PFSK-1 (cell line): Measurements from ENCODE around the gene RBL2.

Experiments
- FOXP2 ChIP-seq: optimal IDR thresholded peaks from 2 replicates; pipeline ENCODE3; 2011; ENCODE audit warnings: borderline replicate concordance, control low read depth, inconsistent platforms; ENCODE audit not compliant: insufficient read depth; ENCODE audit errors: extremely low read length, extremely low read depth
- POLR2AphosphoS5 ChIP-seq: IDR thresholded peaks from 2 replicates; pipeline ENCODE4 v1.6.1; 2012; ENCODE audit warnings: low read depth, mild to moderate bottlenecking, control low read depth, low read length, moderate library complexity
- SIN3A ChIP-seq: IDR thresholded peaks from 2 replicates; pipeline ENCODE4 v1.6.1; 2012; ENCODE audit warnings: mild to moderate bottlenecking, low read length, moderate library complexity, borderline replicate concordance; ENCODE audit not compliant: insufficient read depth
- TAF1 ChIP-seq: IDR thresholded peaks from 2 replicates; pipeline ENCODE4 v1.6.1; 2012; ENCODE audit warnings: low read length, control low read depth, borderline replicate concordance; ENCODE audit not compliant: insufficient read depth
- TF ChIP-seq, protein P1 (sequence below), 2 experiments: IDR thresholded peaks; 2 replicates each; pipeline versions ENCODE4 v1.6.1 to v1.8.0; 2011 to 2012; ENCODE audit warnings: low read depth in 2 of 2, low read length in 2 of 2, control low read depth in 1 of 2, inconsistent platforms in 1 of 2, mild to moderate bottlenecking in 1 of 2, moderate library complexity in 1 of 2; ENCODE audit not compliant: insufficient read depth in 1 of 2

RBL2 gene

DNA sequence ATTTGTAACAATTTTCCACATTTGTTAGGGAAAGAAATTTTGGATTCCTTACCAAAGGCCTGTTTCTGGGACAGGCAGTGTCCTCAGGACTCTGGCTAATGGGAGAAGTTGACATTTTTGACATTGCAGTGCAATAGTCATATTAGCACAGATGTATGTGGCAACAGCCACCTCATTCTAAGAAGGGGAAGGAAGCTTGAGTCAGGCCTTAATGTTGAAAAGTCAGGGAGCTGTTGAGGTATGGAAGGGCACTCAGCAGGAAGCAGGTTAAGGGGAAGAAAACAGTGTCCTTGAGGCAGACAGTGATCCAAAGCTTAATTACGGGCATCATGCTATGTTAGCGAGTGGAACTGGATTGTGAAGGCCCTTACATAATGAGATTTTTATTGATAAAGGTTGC is 47.9 kb downstream of the RBL2 start:
- TF ChIP-seq FOXP2 (no peak), POLR2AphosphoS5 (no peak), SIN3A (no peak)
- TF ChIP-seq, protein P1, sequence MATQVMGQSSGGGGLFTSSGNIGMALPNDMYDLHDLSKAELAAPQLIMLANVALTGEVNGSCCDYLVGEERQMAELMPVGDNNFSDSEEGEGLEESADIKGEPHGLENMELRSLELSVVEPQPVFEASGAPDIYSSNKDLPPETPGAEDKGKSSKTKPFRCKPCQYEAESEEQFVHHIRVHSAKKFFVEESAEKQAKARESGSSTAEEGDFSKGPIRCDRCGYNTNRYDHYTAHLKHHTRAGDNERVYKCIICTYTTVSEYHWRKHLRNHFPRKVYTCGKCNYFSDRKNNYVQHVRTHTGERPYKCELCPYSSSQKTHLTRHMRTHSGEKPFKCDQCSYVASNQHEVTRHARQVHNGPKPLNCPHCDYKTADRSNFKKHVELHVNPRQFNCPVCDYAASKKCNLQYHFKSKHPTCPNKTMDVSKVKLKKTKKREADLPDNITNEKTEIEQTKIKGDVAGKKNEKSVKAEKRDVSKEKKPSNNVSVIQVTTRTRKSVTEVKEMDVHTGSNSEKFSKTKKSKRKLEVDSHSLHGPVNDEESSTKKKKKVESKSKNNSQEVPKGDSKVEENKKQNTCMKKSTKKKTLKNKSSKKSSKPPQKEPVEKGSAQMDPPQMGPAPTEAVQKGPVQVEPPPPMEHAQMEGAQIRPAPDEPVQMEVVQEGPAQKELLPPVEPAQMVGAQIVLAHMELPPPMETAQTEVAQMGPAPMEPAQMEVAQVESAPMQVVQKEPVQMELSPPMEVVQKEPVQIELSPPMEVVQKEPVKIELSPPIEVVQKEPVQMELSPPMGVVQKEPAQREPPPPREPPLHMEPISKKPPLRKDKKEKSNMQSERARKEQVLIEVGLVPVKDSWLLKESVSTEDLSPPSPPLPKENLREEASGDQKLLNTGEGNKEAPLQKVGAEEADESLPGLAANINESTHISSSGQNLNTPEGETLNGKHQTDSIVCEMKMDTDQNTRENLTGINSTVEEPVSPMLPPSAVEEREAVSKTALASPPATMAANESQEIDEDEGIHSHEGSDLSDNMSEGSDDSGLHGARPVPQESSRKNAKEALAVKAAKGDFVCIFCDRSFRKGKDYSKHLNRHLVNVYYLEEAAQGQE (IDR thresholded peaks at IDR 0.05; ENCODE audit: insufficient read depth in 1 of 2, low read depth in 2 of 2, low read length in 2 of 2): no peak

DNA sequence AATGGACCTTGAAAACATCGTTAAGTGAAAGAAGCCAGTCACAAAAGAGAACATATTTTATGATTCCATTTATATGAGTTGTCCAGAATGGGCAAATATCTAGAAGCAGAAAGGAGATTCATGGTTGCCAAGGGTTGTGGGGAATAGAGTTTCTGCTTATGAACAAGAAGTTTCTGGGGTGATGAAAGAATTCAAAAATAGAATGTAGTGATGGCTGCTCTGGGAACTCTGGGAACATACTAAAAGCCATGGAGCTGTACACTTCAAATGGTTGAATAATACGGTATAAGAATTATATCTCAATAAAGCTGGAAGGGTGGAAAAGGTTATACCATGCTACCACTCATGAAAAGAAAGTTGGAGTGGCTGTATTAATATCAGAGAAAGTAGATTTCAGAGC is 50.3 kb downstream of the RBL2 start:
- TF ChIP-seq FOXP2 (no peak), POLR2AphosphoS5 (no peak), TAF1 (no peak), SIN3A (no peak)
- TF ChIP-seq, protein P1 (IDR thresholded peaks at IDR 0.05; ENCODE audit: insufficient read depth in 1 of 2, low read depth in 2 of 2, low read length in 2 of 2): no peak

DNA sequence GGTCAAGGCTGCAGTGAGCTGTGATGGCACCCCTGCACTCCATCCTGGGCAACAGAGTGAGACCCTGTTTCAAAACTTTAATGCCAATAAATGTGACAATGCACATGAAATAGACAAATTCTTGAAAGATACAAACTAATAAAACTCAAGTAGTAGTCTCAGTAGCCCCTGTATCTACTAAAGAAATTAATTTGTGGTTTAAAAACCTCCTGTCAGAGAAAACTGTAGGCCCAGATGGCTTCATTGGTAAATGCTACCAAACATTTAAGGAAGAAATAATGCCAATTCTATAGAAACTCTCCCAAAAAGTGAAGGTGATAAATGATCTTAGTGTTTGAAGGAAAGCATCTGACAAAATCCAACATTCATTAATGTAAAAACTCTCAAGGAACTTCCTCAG is 52.0 kb downstream of the RBL2 start:
- TF ChIP-seq SIN3A (no peak), FOXP2 (no peak), TAF1 (no peak), POLR2AphosphoS5 (no peak)
- TF ChIP-seq, protein P1 (IDR thresholded peaks at IDR 0.05; ENCODE audit: insufficient read depth in 1 of 2, low read depth in 2 of 2, low read length in 2 of 2): no peak

DNA sequence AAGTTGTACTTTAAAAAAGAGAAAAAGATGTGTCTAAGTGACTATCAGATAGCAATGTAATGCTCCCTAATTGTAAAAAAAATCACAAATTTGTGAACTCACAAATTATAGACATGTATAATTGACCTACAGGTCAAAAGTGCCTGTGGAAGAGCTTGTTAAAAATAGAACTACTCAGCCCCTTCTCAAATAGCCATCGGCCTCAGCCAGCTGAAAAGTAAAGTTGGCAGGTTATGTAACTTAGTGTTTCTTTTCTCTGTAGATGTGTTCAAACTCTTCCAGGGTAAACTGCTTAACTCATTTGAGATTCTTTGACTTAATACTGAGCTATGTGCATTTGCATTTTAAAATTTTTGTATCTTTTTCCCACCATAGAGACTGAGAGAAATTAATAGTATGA is 55.5 kb downstream of the RBL2 start:
- no peak for TF ChIP-seq SIN3A
- TF ChIP-seq, protein P1 (IDR thresholded peaks at IDR 0.05; ENCODE audit: insufficient read depth in 1 of 2, low read depth in 2 of 2, low read length in 2 of 2): no peak
- TF ChIP-seq TAF1: no peak
- no peak for TF ChIP-seq POLR2AphosphoS5
- no peak for TF ChIP-seq FOXP2

DNA sequence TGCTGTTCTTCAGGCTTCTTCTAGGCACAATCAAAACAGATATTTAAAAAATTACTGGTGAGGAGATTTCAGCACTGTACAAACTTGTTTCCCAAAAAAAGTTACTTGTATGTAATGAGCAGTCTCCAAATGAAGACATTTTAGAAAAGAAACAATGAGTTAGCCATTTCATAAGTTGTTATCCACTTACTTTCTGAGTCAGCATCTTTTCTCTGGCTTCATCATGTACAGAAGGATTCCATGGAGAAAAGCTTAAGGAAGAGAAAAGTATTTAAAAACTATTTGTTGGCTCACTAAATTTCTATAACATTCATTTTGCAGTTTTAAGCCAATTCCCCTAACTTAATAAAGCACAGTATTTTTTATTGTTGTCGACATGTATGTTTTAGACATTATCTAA is 58.2 kb downstream of the RBL2 start:
- TF ChIP-seq TAF1 (no peak), POLR2AphosphoS5 (no peak), SIN3A (no peak), FOXP2 (no peak)
- TF ChIP-seq, protein P1 (IDR thresholded peaks at IDR 0.05; ENCODE audit: insufficient read depth in 1 of 2, low read depth in 2 of 2, low read length in 2 of 2): no peak
